Gastroesophageal sphincter (tissue), 4 donors: ENCODE measurements around the gene METRN. TPM values are rescaled to one million over a fixed set of nuclear protein-coding genes. Genes with fewer than 3 reads are reported as not detected.
A peak's percentile ranks its signal among the peaks of the same experiment; 100 is the strongest.

Experiments
- ATAC-seq: fragments of 150-250 bp; one replicate; pipeline ENCODE4 v1.9.1; 2016; ENCODE audit warnings: mild to moderate bottlenecking, moderate library complexity
- H3K27ac ChIP-seq, 4 donors: fragments of 200-600 bp; sonication (generic) in 3 of 4; 1 replicate in 3 of 4; 2 replicates in 1 of 4; pipeline ENCODE4 v1.5.1; 2016 to 2019
- H3K27me3 ChIP-seq: fragments of 200-600 bp; sonication (generic); one replicate; pipeline ENCODE4 v1.5.1; 2019
- H3K36me3 ChIP-seq, 2 donors: fragments of 200-600 bp; sonication (generic); one replicate each; pipeline ENCODE4 v1.5.1; 2019; ENCODE audit warnings: control low read depth in 1 of 2
- H3K4me1 ChIP-seq, 3 donors: fragments of 200-600 bp; sonication (generic); 1 replicate in 2 of 3; 2 replicates in 1 of 3; pipeline ENCODE4 v1.5.1; 2016 to 2019; ENCODE audit warnings: control low read depth in 2 of 3
- H3K4me3 ChIP-seq, 2 donors: fragments of 200-600 bp; sonication (generic); one replicate each; pipeline ENCODE4 v1.5.1; 2019; ENCODE audit warnings: mild to moderate bottlenecking in 1 of 2, moderate library complexity in 1 of 2
- H3K9me3 ChIP-seq, 3 donors: fragments of 200-600 bp; sonication (generic); one replicate each; pipeline ENCODE4 v1.5.1; 2017 to 2019; ENCODE audit warnings: control low read depth in 2 of 3
- CTCF ChIP-seq, 4 experiments: fragments of 200-600 bp in 2 of 4; fragments of 450-650 bp in 2 of 4; sonication (generic) in 1 of 4; IDR thresholded peaks; one replicate each; pipeline ENCODE4 v1.5.1; 2017 to 2019; ENCODE audit warnings: antibody characterized with exemption in 4 of 4, mild to moderate bottlenecking in 2 of 4, moderate library complexity in 2 of 4
- EP300 ChIP-seq: sonication (generic); formaldehyde crosslinking; IDR thresholded peaks from one replicate; pipeline ENCODE4 v1.6.1; 2017; ENCODE audit warnings: antibody characterized with exemption, mild to moderate bottlenecking
- POLR2A ChIP-seq, 2 donors: fragments of 450-650 bp; IDR thresholded peaks; one replicate each; pipeline ENCODE4 v1.6.1; 2017; ENCODE audit warnings: antibody characterized with exemption in 2 of 2, mild to moderate bottlenecking in 2 of 2, moderate library complexity in 1 of 2
- POLR2AphosphoS5 ChIP-seq: sonication (generic); formaldehyde crosslinking; IDR thresholded peaks from one replicate; pipeline ENCODE4 v1.6.1; 2017; ENCODE audit warnings: antibody characterized with exemption
- WGBS, 2 donors: methylation state at CpG; one replicate each; pipeline ENCODE4 v1.1.5; 2018; ENCODE audit warnings: low coverage in 1 of 2; 5-methylcytosine and 5-hydroxymethylcytosine counted together
- total RNA-seq, 4 donors: library from RNA; depleted of rRNA; stranded (reverse); fragments of >200 nt; gene quantifications; one replicate each; pipeline ENCODE4 v1.1.0, GENCODE V29; 2016

METRN gene
- total RNA-seq, 4 donors from 2014 or later, result 22.6 to 77.7 (median 63.8) TPM

GRCh38 chr16:668519-669171 lies 46.3 kb upstream of the METRN start:
- peaks cover 0 to 31% (median 11%) of the 10 kb centered on the region in 3 donors for H3K4me1 ChIP-seq
- H3K36me3 ChIP-seq, result peaks cover 0 to 48% of the 10 kb centered on the region in 2 donors
- TF ChIP-seq POLR2AphosphoS5 (no peak), EP300 (no peak), POLR2A (IDR thresholded peaks at IDR 0.05) (no peak), CTCF (IDR thresholded peaks at IDR 0.05) (no peak)
- H3K4me3 ChIP-seq, result peak overlapping the region; percentile 76 to 97
- no CpG with 5 or more reads among the region's 50 CpGs for WGBS, 2 donors
- H3K27me3 ChIP-seq, result no peaks in the 10 kb centered on the region
- H3K9me3 ChIP-seq, result no peaks in the 10 kb centered on the region
- ATAC-seq, result no peak
- H3K27ac ChIP-seq, result peak overlapping the region; percentile 83 to 93 (median 91)

GRCh38 chr16:669666-670065 lies 45.3 kb upstream of the METRN start:
- no peak for TF ChIP-seq EP300
- TF ChIP-seq POLR2AphosphoS5, result no peak
- no peak for TF ChIP-seq CTCF (IDR thresholded peaks at IDR 0.05)
- no peak for TF ChIP-seq POLR2A (IDR thresholded peaks at IDR 0.05)
- ATAC-seq, result no peak
- Histone ChIP-seq H3K27ac (no peak overlapping the region), H3K9me3 (no peaks in the 10 kb centered on the region), H3K27me3 (no peaks in the 10 kb centered on the region), H3K4me1 (peaks cover 0 to 36% (median 11%) of the 10 kb centered on the region in 3 donors), H3K4me3 (no peak overlapping the region), H3K36me3 (peaks cover 0 to 50% of the 10 kb centered on the region in 2 donors)
- no CpG with 5 or more reads among the region's 13 CpGs for WGBS, 2 donors

GRCh38 chr16:670485-671352 lies 44.2 kb upstream of the METRN start:
- peaks cover 0 to 47% (median 19%) of the 10 kb centered on the region in 3 donors for H3K4me1 ChIP-seq
- H3K27ac ChIP-seq, result no peak overlapping the region
- ATAC-seq, result no peak
- WGBS, 2 donors, result 94% methylated on average over 6 of the region's 52 CpGs; no CpG with 5 or more reads in 1 of the 2 donors
- H3K27me3 ChIP-seq, result no peaks in the 10 kb centered on the region
- H3K36me3 ChIP-seq, result peaks cover 0 to 50% of the 10 kb centered on the region in 2 donors
- H3K4me3 ChIP-seq, result no peak overlapping the region
- no peaks in the 10 kb centered on the region for H3K9me3 ChIP-seq
- TF ChIP-seq POLR2AphosphoS5, result no peak
- TF ChIP-seq POLR2A (IDR thresholded peaks at IDR 0.05), result no peak

- ATAC-seq, result no peak
- TF ChIP-seq EP300 (no peak), CTCF (IDR thresholded peaks at IDR 0.05) (no peak), POLR2A (IDR thresholded peaks at IDR 0.05) (no peak), POLR2AphosphoS5 (no peak)
- no peaks in the 10 kb centered on the region for H3K9me3 ChIP-seq
- peaks cover 0 to 50% of the 10 kb centered on the region in 2 donors for H3K36me3 ChIP-seq
- WGBS, 2 donors, result no CpG with 5 or more reads among the region's 40 CpGs
- peaks cover 0 to 55% (median 26%) of the 10 kb centered on the region in 3 donors for H3K4me1 ChIP-seq
- H3K4me3 ChIP-seq, result no peak overlapping the region
- no peak overlapping the region for H3K27ac ChIP-seq
- H3K27me3 ChIP-seq, result no peaks in the 10 kb centered on the region
Observed at GRCh38 chr16:671353-672131, 43.4 kb upstream of the METRN start.

- peaks cover 6% of the 10 kb centered on the region for H3K27me3 ChIP-seq
- 100% methylated on average over 3 of the region's 19 CpGs; no CpG with 5 or more reads in 1 of the 2 donors for WGBS, 2 donors
- TF ChIP-seq EP300, result no peak
- TF ChIP-seq POLR2AphosphoS5, result no peak
- no peak for TF ChIP-seq POLR2A (IDR thresholded peaks at IDR 0.05)
- TF ChIP-seq CTCF (IDR thresholded peaks at IDR 0.05), result no peak
- no peak overlapping the region for H3K27ac ChIP-seq
- H3K4me3 ChIP-seq, result no peak overlapping the region
- no peaks in the 10 kb centered on the region for H3K9me3 ChIP-seq
- peaks cover 0 to 51% (median 26%) of the 10 kb centered on the region in 3 donors for H3K4me1 ChIP-seq
- peaks cover 0 to 50% of the 10 kb centered on the region in 2 donors for H3K36me3 ChIP-seq
- ATAC-seq, result no peak
Observed at GRCh38 chr16:672371-672770, 42.5 kb upstream of the METRN start.
